SK-N-SH (cell line): ENCODE results near the gene LRRN4CL. TPM values are rescaled to one million over a fixed set of nuclear protein-coding genes. Genes with fewer than 3 reads are reported as not detected.

Experiments
- CTCF ChIA-PET: fragments of 300-600, 350-600 bp; formaldehyde crosslinking; extraction: SDS; loops from one replicate; lab custom pipeline; 2021; lab: Yijun Ruan, JAX
- POLR2A ChIA-PET: fragments of 350-600 bp; sonication (Branson Sonifier 250); formaldehyde crosslinking; extraction: SDS; loops from one replicate; lab custom pipeline; 2020; ENCODE audit warnings: antibody characterized with exemption, inconsistent platforms; lab: Yijun Ruan, JAX
- DNase-seq: peaks from one replicate; pipeline ENCODE4 v3.0.0; 2012
- H2AFZ ChIP-seq: fragments of 200-600 bp; sonication (generic); 2 replicates; pipeline ENCODE4 v1.8.1; 2016; ENCODE audit warnings: antibody characterized with exemption, mild to moderate bottlenecking, low read depth
- H3F3A ChIP-seq: fragments of 200-600 bp; sonication (generic); replicated peaks from 2 replicates; pipeline ENCODE3; 2016; ENCODE audit warnings: antibody characterized with exemption, mild to moderate bottlenecking; ENCODE audit not compliant: insufficient read depth
- H3K27ac ChIP-seq, 2 experiments: fragments of 200-500 bp in 1 of 2; fragments of 200-600 bp in 1 of 2; sonication (Bioruptor generic) in 1 of 2; sonication (generic), shearing (Covaris generic) in 1 of 2; 2 replicates each; pipeline versions ENCODE4 v1.5.1 to v1.6.1; 2014 to 2016; ENCODE audit warnings: low read depth in 2 of 2, inconsistent platforms in 1 of 2, low read length in 1 of 2, mild to moderate bottlenecking in 1 of 2, mixed read lengths in 1 of 2
- H3K27me3 ChIP-seq: fragments of 200-600 bp; sonication (generic), shearing (Covaris generic); 2 replicates; pipeline ENCODE4 v1.6.1; 2016; ENCODE audit warnings: mixed run types; ENCODE audit not compliant: insufficient read depth
- H3K36me3 ChIP-seq, 2 experiments: fragments of 200-500 bp in 1 of 2; fragments of 200-600 bp in 1 of 2; sonication (Bioruptor generic) in 1 of 2; sonication (generic) in 1 of 2; replicated peaks in 1 of 2; 2 replicates each; pipeline versions ENCODE3 to v1.5.1; 2014 to 2016; ENCODE audit warnings: low read length in 1 of 2, mild to moderate bottlenecking in 1 of 2; ENCODE audit not compliant: insufficient read depth in 2 of 2, control insufficient read depth in 1 of 2
- H3K4me1 ChIP-seq, 2 experiments: fragments of 200-500 bp in 1 of 2; fragments of 200-600 bp in 1 of 2; sonication (Bioruptor generic) in 1 of 2; sonication (generic), shearing (Covaris generic) in 1 of 2; 2 replicates each; pipeline versions ENCODE4 v1.5.1 to v1.6.1; 2014 to 2016; ENCODE audit warnings: low read depth in 1 of 2, low read length in 1 of 2, mixed run types in 1 of 2; ENCODE audit not compliant: insufficient read depth in 2 of 2, control insufficient read depth in 1 of 2
- H3K4me2 ChIP-seq: fragments of 200-600 bp; sonication (generic), shearing (Covaris generic); 2 replicates; pipeline ENCODE4 v1.6.1; 2017; ENCODE audit warnings: mixed run types
- H3K4me3 ChIP-seq, 2 experiments: fragments of 200-500 bp in 1 of 2; fragments of 200-600 bp in 1 of 2; sonication (Bioruptor generic) in 1 of 2; sonication (generic), shearing (Covaris generic) in 1 of 2; 2 replicates each; pipeline versions ENCODE4 v1.5.1 to v1.8.1; 2014 to 2016; ENCODE audit warnings: low read depth in 2 of 2, inconsistent platforms in 1 of 2, low read length in 1 of 2, mild to moderate bottlenecking in 1 of 2, mixed read lengths in 1 of 2, moderate library complexity in 1 of 2
- H3K79me2 ChIP-seq: fragments of 200-600 bp; sonication (generic); 2 replicates; pipeline ENCODE4 v1.8.1; 2017; ENCODE audit warnings: mild to moderate bottlenecking; ENCODE audit not compliant: insufficient read depth
- H3K9ac ChIP-seq: fragments of 200-600 bp; sonication (generic); 2 replicates; pipeline ENCODE4 v1.6.1; 2017; ENCODE audit warnings: mixed run types
- H3K9me2 ChIP-seq: fragments of 200-600 bp; sonication (generic); 2 replicates; pipeline ENCODE4 v1.6.1; 2017; ENCODE audit warnings: mixed run types
- H3K9me3 ChIP-seq: fragments of 200-600 bp; sonication (generic); 2 replicates; pipeline ENCODE4 v1.6.1; 2017; ENCODE audit warnings: mixed run types, mild to moderate bottlenecking, moderate library complexity
- H4K20me1 ChIP-seq: fragments of 200-600 bp; sonication (generic); 2 replicates; pipeline ENCODE4 v1.6.1; 2017; ENCODE audit warnings: mild to moderate bottlenecking, mixed run types; ENCODE audit not compliant: insufficient read depth
- CHD2 ChIP-seq: fragments of 150-350 bp; IDR thresholded peaks from 2 replicates; pipeline ENCODE4 v1.6.1; 2018; ENCODE audit warnings: low read length; ENCODE audit not compliant: partially characterized antibody
- EZH2phosphoT487 ChIP-seq: fragments of 200-600 bp; sonication (generic); IDR thresholded peaks from 2 replicates; pipeline ENCODE4 v1.6.1; 2017; ENCODE audit warnings: low read depth, mixed run types, mild to moderate bottlenecking, antibody characterized with exemption, moderate library complexity, borderline replicate concordance
- FOSL2 ChIP-seq: IDR thresholded peaks from 2 replicates; pipeline ENCODE4 v1.4.0; 2012; ENCODE audit warnings: low read depth, mild to moderate bottlenecking, moderate library complexity, borderline replicate concordance
- GATA2 ChIP-seq: sonication (generic); formaldehyde crosslinking; IDR thresholded peaks from 2 replicates; pipeline ENCODE4 v1.5.0; 2020; ENCODE audit warnings: mild to moderate bottlenecking, missing genetic modification reagents
- MEF2A ChIP-seq: IDR thresholded peaks from 2 replicates; pipeline ENCODE4 v1.4.0; 2012; ENCODE audit warnings: low read depth, borderline replicate concordance
- NRF1 ChIP-seq: IDR thresholded peaks from 2 replicates; pipeline ENCODE4 v1.6.1; 2012; ENCODE audit warnings: low read depth, mild to moderate bottlenecking, low read length
- POLR2AphosphoS5 ChIP-seq: IDR thresholded peaks from 2 replicates; pipeline ENCODE4 v1.6.1; 2012; ENCODE audit warnings: low read depth, low read length
- RXRA ChIP-seq: IDR thresholded peaks from 2 replicates; pipeline ENCODE4 v1.4.0; 2012; ENCODE audit warnings: low read depth, mild to moderate bottlenecking, borderline replicate concordance
- SMC3 ChIP-seq: IDR thresholded peaks from 2 replicates; pipeline ENCODE4 v1.6.1; 2012; ENCODE audit warnings: low read depth, low read length, improper control_type of control experiment
- TAF1 ChIP-seq: IDR thresholded peaks from 2 replicates; pipeline ENCODE4 v1.6.1; 2012; ENCODE audit warnings: low read depth, mild to moderate bottlenecking, low read length, moderate library complexity, borderline replicate concordance
- TEAD4 ChIP-seq: IDR thresholded peaks from 2 replicates; pipeline ENCODE4 v1.4.0; 2012; ENCODE audit warnings: mild to moderate bottlenecking, borderline replicate concordance; ENCODE audit not compliant: insufficient read depth
- YY1 ChIP-seq: IDR thresholded peaks from 2 replicates; pipeline ENCODE4 v1.4.0; 2012; ENCODE audit warnings: low read depth, mild to moderate bottlenecking
- WGBS: methylation state at CpG from one replicate; pipeline ENCODE4 v1.1.6; 2017; ENCODE audit warnings: low lambda C conversion rate; 5-methylcytosine and 5-hydroxymethylcytosine counted together
- polyA plus RNA-seq, 3 experiments: library from polyadenylated mRNA; depleted of rRNA; stranded (reverse); fragments of >200 nt; gene quantifications; 2 replicates each; pipeline ENCODE4 v1.2.3, GENCODE V29; 2012
- TF ChIP-seq, protein P1 (sequence below): fragments of 150-350 bp; IDR thresholded peaks from 2 replicates; pipeline ENCODE4 v1.6.1; 2017; ENCODE audit warnings: antibody characterized with exemption, low read length, low read depth, borderline replicate concordance
- TF ChIP-seq, protein P2 (sequence below): fragments of 200-600 bp; sonication (generic); IDR thresholded peaks from 2 replicates; pipeline ENCODE4 v1.6.1; 2017; ENCODE audit warnings: antibody characterized with exemption, mild to moderate bottlenecking, moderate library complexity

LRRN4CL gene
- polyA plus RNA-seq, 1 of the 3 experiments (the other 2 are of a cell fraction), result 0.08 TPM

GRCh38 chr11:62645946-62646824 is 43.1 kb downstream of the LRRN4CL start, which contains the start of gene GANAB (continued):
- peak; percentile 51; the same call in 1 of the 2 replicates for TF ChIP-seq NRF1
- TF ChIP-seq TAF1, result peak; percentile 97

GRCh38 chr11:62645671-62645945 is 43.7 kb downstream of the LRRN4CL start:
- no peaks in the 10 kb centered on the region for H3K27me3 ChIP-seq
- ChIA-PET POLR2A (interaction anchor here (0.5 to 7.3 kb wide), 8 partner anchors 19 to 1402 kb away, joined by 3 to 52 read pairs (median 4); partner anchors contain the start of genes C11orf98, CSKMT, LBHD1 and MTA2), CTCF (interaction anchor here (0.6 to 1.6 kb wide), 6 partner anchors 20 to 251 kb away, joined by 3 to 5 read pairs (median 4); partner anchors contain the start of genes C11orf98, CSKMT and SLC3A2)
- no peak overlapping the region for H2AFZ ChIP-seq
- no peaks in the 10 kb centered on the region for H3K9me3 ChIP-seq
- H3K9me2 ChIP-seq, result no peaks in the 10 kb centered on the region
- H3K36me3 ChIP-seq, result peaks cover 21 to 39% of the 10 kb centered on the region in 2 experiments
- WGBS, result 10% methylated on average over 11 of the region's 11 CpGs
- peaks cover 5 to 8% of the 10 kb centered on the region in 2 experiments; a peak in 2 of 4 replicates for H3K4me1 ChIP-seq
- H3K9ac ChIP-seq, result peak overlapping the region; percentile 97
- peak overlapping the region; percentile 92 for H3K4me2 ChIP-seq
- TF ChIP-seq RXRA, result no peak
- TF ChIP-seq, protein P1, sequence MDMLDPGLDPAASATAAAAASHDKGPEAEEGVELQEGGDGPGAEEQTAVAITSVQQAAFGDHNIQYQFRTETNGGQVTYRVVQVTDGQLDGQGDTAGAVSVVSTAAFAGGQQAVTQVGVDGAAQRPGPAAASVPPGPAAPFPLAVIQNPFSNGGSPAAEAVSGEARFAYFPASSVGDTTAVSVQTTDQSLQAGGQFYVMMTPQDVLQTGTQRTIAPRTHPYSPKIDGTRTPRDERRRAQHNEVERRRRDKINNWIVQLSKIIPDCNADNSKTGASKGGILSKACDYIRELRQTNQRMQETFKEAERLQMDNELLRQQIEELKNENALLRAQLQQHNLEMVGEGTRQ, result no peak
- TF ChIP-seq, protein P2, sequence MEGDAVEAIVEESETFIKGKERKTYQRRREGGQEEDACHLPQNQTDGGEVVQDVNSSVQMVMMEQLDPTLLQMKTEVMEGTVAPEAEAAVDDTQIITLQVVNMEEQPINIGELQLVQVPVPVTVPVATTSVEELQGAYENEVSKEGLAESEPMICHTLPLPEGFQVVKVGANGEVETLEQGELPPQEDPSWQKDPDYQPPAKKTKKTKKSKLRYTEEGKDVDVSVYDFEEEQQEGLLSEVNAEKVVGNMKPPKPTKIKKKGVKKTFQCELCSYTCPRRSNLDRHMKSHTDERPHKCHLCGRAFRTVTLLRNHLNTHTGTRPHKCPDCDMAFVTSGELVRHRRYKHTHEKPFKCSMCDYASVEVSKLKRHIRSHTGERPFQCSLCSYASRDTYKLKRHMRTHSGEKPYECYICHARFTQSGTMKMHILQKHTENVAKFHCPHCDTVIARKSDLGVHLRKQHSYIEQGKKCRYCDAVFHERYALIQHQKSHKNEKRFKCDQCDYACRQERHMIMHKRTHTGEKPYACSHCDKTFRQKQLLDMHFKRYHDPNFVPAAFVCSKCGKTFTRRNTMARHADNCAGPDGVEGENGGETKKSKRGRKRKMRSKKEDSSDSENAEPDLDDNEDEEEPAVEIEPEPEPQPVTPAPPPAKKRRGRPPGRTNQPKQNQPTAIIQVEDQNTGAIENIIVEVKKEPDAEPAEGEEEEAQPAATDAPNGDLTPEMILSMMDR, result no peak
- TF ChIP-seq EZH2phosphoT487, result no peak
- TF ChIP-seq MEF2A, result no peak
- no peak for TF ChIP-seq YY1
- no peak for TF ChIP-seq FOSL2
- TF ChIP-seq CHD2, result no peak
- TF ChIP-seq SMC3, result no peak
- no peak for TF ChIP-seq TEAD4
- no peak for TF ChIP-seq GATA2 (CRISPR knock-in tag)
- TF ChIP-seq POLR2AphosphoS5, result no peak
- H3F3A ChIP-seq, result peaks cover 5% of the 10 kb centered on the region
- DNase-seq, result peak; percentile 24
- 0 out of 2 replicates have a peak, but pooled peaks cover 5% of the 10 kb centered on the region for H4K20me1 ChIP-seq
- H3K79me2 ChIP-seq, result peaks cover 63% of the 10 kb centered on the region
- H3K27ac ChIP-seq, result peak overlapping the region; percentile 77 to 88
- H3K4me3 ChIP-seq, result peak overlapping the region; percentile 78 to 87
